GM23338 (cell line): ENCODE measurements around the gene HMOX1. TPM values are rescaled to one million over a fixed set of nuclear protein-coding genes. Genes with fewer than 3 reads are reported as not detected.

Experiments
- ATAC-seq: fragments of 200-7000 bp; cut with Tn5 transposase; 3 replicates; pipeline ENCODE4 v1.9.1; 2020
- DNase-seq: peaks from one replicate; pipeline ENCODE4 v3.0.0-alpha.2; 2015; ENCODE audit warnings: low spot score
- H2AFZ ChIP-seq: fragments of 200-600 bp; sonication (generic); 2 replicates; pipeline ENCODE4 v1.8.0; 2016; ENCODE audit warnings: antibody characterized with exemption, mild to moderate bottlenecking, moderate library complexity
- H3F3A ChIP-seq: fragments of 200-600 bp; sonication (generic); replicated peaks from 2 replicates; pipeline ENCODE4 v1.8.0; 2017; ENCODE audit warnings: antibody characterized with exemption, mixed run types, low read depth
- H3K27ac ChIP-seq: fragments of 200-600 bp; sonication (generic); 2 replicates; pipeline ENCODE4 v1.6.1; 2016; ENCODE audit warnings: low read depth
- H3K27me3 ChIP-seq: fragments of 200-600 bp; sonication (generic); 2 replicates; pipeline ENCODE4 v1.8.0; 2016; ENCODE audit warnings: mild to moderate bottlenecking, mixed run types, moderate library complexity; ENCODE audit not compliant: insufficient read depth
- H3K36me3 ChIP-seq: fragments of 200-600 bp; sonication (generic); 2 replicates; pipeline ENCODE4 v1.8.0; 2016; ENCODE audit warnings: mild to moderate bottlenecking; ENCODE audit not compliant: insufficient read depth
- H3K4me1 ChIP-seq: fragments of 200-600 bp; sonication (generic); 2 replicates; pipeline ENCODE4 v1.8.0; 2016; ENCODE audit warnings: mild to moderate bottlenecking, moderate library complexity; ENCODE audit not compliant: insufficient read depth
- H3K4me2 ChIP-seq: fragments of 200-600 bp; sonication (generic); 2 replicates; pipeline ENCODE4 v1.7.1; 2017; ENCODE audit warnings: mixed run types
- H3K4me3 ChIP-seq: fragments of 200-600 bp; sonication (generic); 2 replicates; pipeline ENCODE4 v1.6.1; 2016; ENCODE audit warnings: mixed run types
- H3K79me2 ChIP-seq: fragments of 200-600 bp; sonication (generic); replicated peaks from 2 replicates; pipeline ENCODE4 v1.8.0; 2017; ENCODE audit warnings: mild to moderate bottlenecking; ENCODE audit not compliant: insufficient read depth
- H3K9me2 ChIP-seq: fragments of 200-600 bp; sonication (generic); 2 replicates; pipeline ENCODE4 v1.8.0; 2017; ENCODE audit not compliant: insufficient read depth
- H4K20me1 ChIP-seq: fragments of 200-600 bp; sonication (generic); replicated peaks from 2 replicates; pipeline ENCODE4 v1.8.0; 2017; ENCODE audit warnings: mild to moderate bottlenecking; ENCODE audit not compliant: insufficient read depth
- H3K27ac Mint-ChIP-seq: 2 replicates; pipeline ENCODE4 v1.8.0; 2020; ENCODE audit warnings: inconsistent platforms, mild to moderate bottlenecking, moderate library complexity, mixed read lengths
- H3K27me3 Mint-ChIP-seq: 3 replicates; pipeline ENCODE4 v1.8.0; 2022; ENCODE audit warnings: low read depth, mild to moderate bottlenecking, moderate library complexity, mixed read lengths, inconsistent platforms; ENCODE audit not compliant: insufficient read depth, poor library complexity
- H3K36me3 Mint-ChIP-seq: 3 replicates; pipeline ENCODE4 v1.8.0; 2021; ENCODE audit warnings: low read depth, mild to moderate bottlenecking, inconsistent platforms, moderate library complexity, mixed read lengths
- H3K4me1 Mint-ChIP-seq: 3 replicates; pipeline ENCODE4 v1.8.0; 2020; ENCODE audit warnings: mild to moderate bottlenecking, inconsistent platforms, mixed read lengths
- H3K4me3 Mint-ChIP-seq: 3 replicates; pipeline ENCODE4 v1.8.0; 2021; ENCODE audit warnings: moderate library complexity, mild to moderate bottlenecking, inconsistent platforms, mixed read lengths
- H3K9me3 Mint-ChIP-seq: 3 replicates; pipeline ENCODE4 v1.8.0; 2020; ENCODE audit warnings: moderate library complexity, mild to moderate bottlenecking, inconsistent platforms, mixed read lengths
- CREB1 ChIP-seq: fragments of 250-450 bp; sonication (Bioruptor Pico); IDR thresholded peaks from 2 replicates; pipeline ENCODE4 v1.5.0; 2020; ENCODE audit warnings: low read depth, mild to moderate bottlenecking, moderate library complexity
- EZH2 ChIP-seq: fragments of 200-600 bp; sonication (generic); IDR thresholded peaks from one replicate; pipeline ENCODE4 v1.8.0; 2017; ENCODE audit warnings: antibody characterized with exemption, mild to moderate bottlenecking, low read depth; ENCODE audit not compliant: unreplicated experiment
- EZH2phosphoT487 ChIP-seq: fragments of 200-600 bp; sonication (generic); IDR thresholded peaks from one replicate; pipeline ENCODE4 v1.8.1; 2018; ENCODE audit warnings: antibody characterized with exemption; ENCODE audit not compliant: unreplicated experiment
- JUNB ChIP-seq: IDR thresholded peaks from one replicate; pipeline ENCODE4 v1.6.1; 2016; ENCODE audit warnings: antibody characterized with exemption; ENCODE audit not compliant: unreplicated experiment
- NANOG ChIP-seq: IDR thresholded peaks from 2 replicates; pipeline ENCODE4 v1.6.1; 2016; ENCODE audit warnings: antibody characterized with exemption, borderline replicate concordance
- POLR2AphosphoS5 ChIP-seq: IDR thresholded peaks from 2 replicates; pipeline ENCODE4 v1.6.1; 2016; ENCODE audit warnings: antibody characterized with exemption, low read depth
- STAT1 ChIP-seq: IDR thresholded peaks from one replicate; pipeline ENCODE4 v1.6.1; 2016; ENCODE audit warnings: antibody characterized with exemption; ENCODE audit not compliant: unreplicated experiment
- ZNF114 ChIP-seq: fragments of 250-450 bp; sonication (Bioruptor Pico); IDR thresholded peaks from 2 replicates; pipeline ENCODE4 v1.5.0; 2020; ENCODE audit warnings: mild to moderate bottlenecking, moderate library complexity
- ZNF331 ChIP-seq: fragments of 250-450 bp; sonication (Bioruptor Pico); IDR thresholded peaks from 2 replicates; pipeline ENCODE4 v1.5.0; 2020; ENCODE audit warnings: low read depth, mild to moderate bottlenecking, moderate library complexity
- polyA plus RNA-seq: library from polyadenylated mRNA; unstranded; fragments of >200 nt; fragmentation: Nextera tagmentation; extraction: Ambion mirVana; gene quantifications from 2 replicates; pipeline ENCODE4 v1.2.1, GENCODE V29; 2016
- total RNA-seq: library from RNA; depleted of rRNA; stranded (reverse); fragments of >200 nt; shearing (Covaris generic); gene quantifications from 2 replicates; pipeline ENCODE4 v1.2.3, GENCODE V29; 2014
- TF ChIP-seq, protein P1 (sequence below), 2 experiments: fragments of 200-600 bp in 1 of 2; sonication (generic) in 1 of 2; conservative IDR thresholded peaks; 2 replicates each; pipeline versions ENCODE4 v1.5.1 to v1.6.1; 2016 to 2017; ENCODE audit warnings: antibody characterized with exemption in 2 of 2, low read depth in 2 of 2, mild to moderate bottlenecking in 2 of 2, moderate library complexity in 1 of 2
- TF ChIP-seq, protein P2 (sequence below): fragments of 250-450 bp; sonication (Bioruptor Pico); IDR thresholded peaks from 2 replicates; pipeline ENCODE4 v1.5.0; 2020; ENCODE audit warnings: mild to moderate bottlenecking, moderate library complexity
- TF ChIP-seq, protein P3 (sequence below): IDR thresholded peaks from 2 replicates; pipeline ENCODE4 v1.6.1; 2016; ENCODE audit warnings: antibody characterized with exemption

Gene HMOX1
- total and polyA plus RNA-seq, 2 experiments from 2014 or later: 10.9 to 22.6 TPM

DNA sequence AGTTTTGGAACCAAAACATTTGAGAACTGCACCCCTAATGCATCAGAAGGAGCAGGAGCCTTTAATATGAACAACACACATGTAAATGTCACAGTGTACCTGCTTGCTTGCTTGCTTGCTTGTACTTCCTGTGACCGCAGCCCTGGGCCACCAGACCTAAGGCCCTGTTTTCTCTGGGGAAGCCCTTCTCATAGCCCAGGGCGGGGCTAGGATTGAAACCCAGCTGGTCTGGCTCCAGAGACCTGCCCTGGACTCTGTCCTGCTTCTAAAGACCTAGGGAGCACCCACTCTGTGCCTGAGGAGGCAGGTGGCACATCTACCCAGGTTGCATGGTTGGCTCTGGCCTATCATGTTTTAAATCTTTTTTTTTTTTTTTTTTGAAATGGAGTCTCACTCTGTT, 11.5 kb downstream of the HMOX1 start (continued):
- TF ChIP-seq STAT1 (no peak), EZH2phosphoT487 (no peak), JUNB (no peak), POLR2AphosphoS5 (no peak), ZNF331 (CRISPR knock-in tag) (no peak)
- TF ChIP-seq, protein P1, sequence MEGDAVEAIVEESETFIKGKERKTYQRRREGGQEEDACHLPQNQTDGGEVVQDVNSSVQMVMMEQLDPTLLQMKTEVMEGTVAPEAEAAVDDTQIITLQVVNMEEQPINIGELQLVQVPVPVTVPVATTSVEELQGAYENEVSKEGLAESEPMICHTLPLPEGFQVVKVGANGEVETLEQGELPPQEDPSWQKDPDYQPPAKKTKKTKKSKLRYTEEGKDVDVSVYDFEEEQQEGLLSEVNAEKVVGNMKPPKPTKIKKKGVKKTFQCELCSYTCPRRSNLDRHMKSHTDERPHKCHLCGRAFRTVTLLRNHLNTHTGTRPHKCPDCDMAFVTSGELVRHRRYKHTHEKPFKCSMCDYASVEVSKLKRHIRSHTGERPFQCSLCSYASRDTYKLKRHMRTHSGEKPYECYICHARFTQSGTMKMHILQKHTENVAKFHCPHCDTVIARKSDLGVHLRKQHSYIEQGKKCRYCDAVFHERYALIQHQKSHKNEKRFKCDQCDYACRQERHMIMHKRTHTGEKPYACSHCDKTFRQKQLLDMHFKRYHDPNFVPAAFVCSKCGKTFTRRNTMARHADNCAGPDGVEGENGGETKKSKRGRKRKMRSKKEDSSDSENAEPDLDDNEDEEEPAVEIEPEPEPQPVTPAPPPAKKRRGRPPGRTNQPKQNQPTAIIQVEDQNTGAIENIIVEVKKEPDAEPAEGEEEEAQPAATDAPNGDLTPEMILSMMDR (conservative IDR thresholded peaks at IDR 0.05; ENCODE audit: low read depth in 2 of 2): no peak

DNA sequence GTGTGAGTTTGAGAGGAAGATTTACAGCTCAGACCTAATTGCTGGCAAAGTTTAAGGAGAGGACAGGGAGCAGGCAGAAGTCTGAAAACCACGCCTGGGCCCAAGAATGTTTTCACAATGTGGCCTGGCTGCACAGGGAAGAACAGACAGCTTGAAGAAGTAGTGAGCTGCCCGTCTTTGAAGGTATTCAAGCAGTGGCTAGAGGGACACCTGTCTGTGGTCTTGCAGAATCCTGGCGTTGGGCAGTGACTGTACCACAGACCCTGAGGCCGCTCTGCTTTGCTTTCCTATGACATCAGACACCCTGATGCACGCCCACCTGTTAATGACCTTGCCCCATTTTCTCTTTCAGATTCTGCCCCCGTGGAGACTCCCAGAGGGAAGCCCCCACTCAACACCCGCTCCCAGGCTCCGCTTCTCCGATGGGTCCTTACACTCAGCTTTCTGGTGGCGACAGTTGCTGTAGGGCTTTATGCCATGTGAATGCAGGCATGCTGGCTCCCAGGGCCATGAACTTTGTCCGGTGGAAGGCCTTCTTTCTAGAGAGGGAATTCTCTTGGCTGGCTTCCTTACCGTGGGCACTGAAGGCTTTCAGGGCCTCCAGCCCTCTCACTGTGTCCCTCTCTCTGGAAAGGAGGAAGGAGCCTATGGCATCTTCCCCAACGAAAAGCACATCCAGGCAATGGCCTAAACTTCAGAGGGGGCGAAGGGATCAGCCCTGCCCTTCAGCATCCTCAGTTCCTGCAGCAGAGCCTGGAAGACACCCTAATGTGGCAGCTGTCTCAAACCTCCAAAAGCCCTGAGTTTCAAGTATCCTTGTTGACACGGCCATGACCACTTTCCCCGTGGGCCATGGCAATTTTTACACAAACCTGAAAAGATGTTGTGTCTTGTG, 12.5 kb downstream of the HMOX1 start:
- Histone ChIP-seq H3K4me2 (no peak overlapping the region), H3K27me3 (no peaks in the 10 kb centered on the region), H3K27ac (no peak overlapping the region), H3K36me3 (peaks cover 5% of the 10 kb centered on the region; the same call in 1 of the 2 replicates), H3K4me1 (peaks cover 9% of the 10 kb centered on the region), H3K4me3 (no peak overlapping the region), H2AFZ (no peak overlapping the region), H3F3A (peaks cover 4% of the 10 kb centered on the region; the same call in 1 of the 2 replicates), H3K9me2 (no peaks in the 10 kb centered on the region), H3K79me2 (no peaks in the 10 kb centered on the region), H4K20me1 (no peaks in the 10 kb centered on the region; the same call in 1 of the 2 replicates)
- Mint-ChIP-seq H3K9me3 (no peaks in the 10 kb centered on the region), H3K27me3 (peaks cover 2% of the 10 kb centered on the region), H3K4me1 (peaks cover 10% of the 10 kb centered on the region), H3K36me3 (peaks cover 44% of the 10 kb centered on the region), H3K4me3 (no peak overlapping the region), H3K27ac (no peak overlapping the region; the same call in 1 of the 2 replicates)
- ATAC-seq (no peak), DNase-seq (no peak)
- no peak for TF ChIP-seq JUNB
- no peak for TF ChIP-seq EZH2
- TF ChIP-seq, protein P1 (conservative IDR thresholded peaks at IDR 0.05; ENCODE audit: low read depth in 2 of 2): no peak
- no peak for TF ChIP-seq ZNF331 (CRISPR knock-in tag)
- TF ChIP-seq CREB1 (CRISPR knock-in tag): no peak
- TF ChIP-seq STAT1: no peak
- TF ChIP-seq, protein P2, sequence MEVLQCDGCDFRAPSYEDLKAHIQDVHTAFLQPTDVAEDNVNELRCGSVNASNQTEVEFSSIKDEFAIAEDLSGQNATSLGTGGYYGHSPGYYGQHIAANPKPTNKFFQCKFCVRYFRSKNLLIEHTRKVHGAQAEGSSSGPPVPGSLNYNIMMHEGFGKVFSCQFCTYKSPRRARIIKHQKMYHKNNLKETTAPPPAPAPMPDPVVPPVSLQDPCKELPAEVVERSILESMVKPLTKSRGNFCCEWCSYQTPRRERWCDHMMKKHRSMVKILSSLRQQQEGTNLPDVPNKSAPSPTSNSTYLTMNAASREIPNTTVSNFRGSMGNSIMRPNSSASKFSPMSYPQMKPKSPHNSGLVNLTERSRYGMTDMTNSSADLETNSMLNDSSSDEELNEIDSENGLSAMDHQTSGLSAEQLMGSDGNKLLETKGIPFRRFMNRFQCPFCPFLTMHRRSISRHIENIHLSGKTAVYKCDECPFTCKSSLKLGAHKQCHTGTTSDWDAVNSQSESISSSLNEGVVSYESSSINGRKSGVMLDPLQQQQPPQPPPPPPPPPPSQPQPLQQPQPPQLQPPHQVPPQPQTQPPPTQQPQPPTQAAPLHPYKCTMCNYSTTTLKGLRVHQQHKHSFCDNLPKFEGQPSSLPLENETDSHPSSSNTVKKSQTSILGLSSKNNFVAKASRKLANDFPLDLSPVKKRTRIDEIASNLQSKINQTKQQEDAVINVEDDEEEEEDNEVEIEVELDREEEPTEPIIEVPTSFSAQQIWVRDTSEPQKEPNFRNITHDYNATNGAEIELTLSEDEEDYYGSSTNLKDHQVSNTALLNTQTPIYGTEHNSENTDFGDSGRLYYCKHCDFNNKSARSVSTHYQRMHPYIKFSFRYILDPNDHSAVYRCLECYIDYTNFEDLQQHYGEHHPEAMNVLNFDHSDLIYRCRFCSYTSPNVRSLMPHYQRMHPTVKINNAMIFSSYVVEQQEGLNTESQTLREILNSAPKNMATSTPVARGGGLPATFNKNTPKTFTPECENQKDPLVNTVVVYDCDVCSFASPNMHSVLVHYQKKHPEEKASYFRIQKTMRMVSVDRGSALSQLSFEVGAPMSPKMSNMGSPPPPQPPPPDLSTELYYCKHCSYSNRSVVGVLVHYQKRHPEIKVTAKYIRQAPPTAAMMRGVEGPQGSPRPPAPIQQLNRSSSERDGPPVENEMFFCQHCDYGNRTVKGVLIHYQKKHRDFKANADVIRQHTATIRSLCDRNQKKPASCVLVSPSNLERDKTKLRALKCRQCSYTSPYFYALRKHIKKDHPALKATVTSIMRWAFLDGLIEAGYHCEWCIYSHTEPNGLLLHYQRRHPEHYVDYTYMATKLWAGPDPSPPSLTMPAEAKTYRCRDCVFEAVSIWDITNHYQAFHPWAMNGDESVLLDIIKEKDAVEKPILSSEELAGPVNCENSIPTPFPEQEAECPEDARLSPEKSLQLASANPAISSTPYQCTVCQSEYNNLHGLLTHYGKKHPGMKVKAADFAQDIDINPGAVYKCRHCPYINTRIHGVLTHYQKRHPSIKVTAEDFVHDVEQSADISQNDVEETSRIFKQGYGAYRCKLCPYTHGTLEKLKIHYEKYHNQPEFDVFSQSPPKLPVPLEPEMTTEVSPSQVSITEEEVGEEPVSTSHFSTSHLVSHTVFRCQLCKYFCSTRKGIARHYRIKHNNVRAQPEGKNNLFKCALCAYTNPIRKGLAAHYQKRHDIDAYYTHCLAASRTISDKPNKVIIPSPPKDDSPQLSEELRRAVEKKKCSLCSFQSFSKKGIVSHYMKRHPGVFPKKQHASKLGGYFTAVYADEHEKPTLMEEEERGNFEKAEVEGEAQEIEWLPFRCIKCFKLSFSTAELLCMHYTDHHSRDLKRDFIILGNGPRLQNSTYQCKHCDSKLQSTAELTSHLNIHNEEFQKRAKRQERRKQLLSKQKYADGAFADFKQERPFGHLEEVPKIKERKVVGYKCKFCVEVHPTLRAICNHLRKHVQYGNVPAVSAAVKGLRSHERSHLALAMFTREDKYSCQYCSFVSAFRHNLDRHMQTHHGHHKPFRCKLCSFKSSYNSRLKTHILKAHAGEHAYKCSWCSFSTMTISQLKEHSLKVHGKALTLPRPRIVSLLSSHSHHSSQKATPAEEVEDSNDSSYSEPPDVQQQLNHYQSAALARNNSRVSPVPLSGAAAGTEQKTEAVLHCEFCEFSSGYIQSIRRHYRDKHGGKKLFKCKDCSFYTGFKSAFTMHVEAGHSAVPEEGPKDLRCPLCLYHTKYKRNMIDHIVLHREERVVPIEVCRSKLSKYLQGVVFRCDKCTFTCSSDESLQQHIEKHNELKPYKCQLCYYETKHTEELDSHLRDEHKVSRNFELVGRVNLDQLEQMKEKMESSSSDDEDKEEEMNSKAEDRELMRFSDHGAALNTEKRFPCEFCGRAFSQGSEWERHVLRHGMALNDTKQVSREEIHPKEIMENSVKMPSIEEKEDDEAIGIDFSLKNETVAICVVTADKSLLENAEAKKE (CRISPR knock-in tag): no peak
- no peak for TF ChIP-seq NANOG
- TF ChIP-seq EZH2phosphoT487: no peak
- no peak for TF ChIP-seq ZNF114 (CRISPR knock-in tag)
- TF ChIP-seq, protein P3, sequence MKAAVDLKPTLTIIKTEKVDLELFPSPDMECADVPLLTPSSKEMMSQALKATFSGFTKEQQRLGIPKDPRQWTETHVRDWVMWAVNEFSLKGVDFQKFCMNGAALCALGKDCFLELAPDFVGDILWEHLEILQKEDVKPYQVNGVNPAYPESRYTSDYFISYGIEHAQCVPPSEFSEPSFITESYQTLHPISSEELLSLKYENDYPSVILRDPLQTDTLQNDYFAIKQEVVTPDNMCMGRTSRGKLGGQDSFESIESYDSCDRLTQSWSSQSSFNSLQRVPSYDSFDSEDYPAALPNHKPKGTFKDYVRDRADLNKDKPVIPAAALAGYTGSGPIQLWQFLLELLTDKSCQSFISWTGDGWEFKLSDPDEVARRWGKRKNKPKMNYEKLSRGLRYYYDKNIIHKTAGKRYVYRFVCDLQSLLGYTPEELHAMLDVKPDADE: no peak
- TF ChIP-seq POLR2AphosphoS5: no peak
